GM18909 (cell line): ENCODE data around the gene IMP3.
A peak's percentile ranks its signal among the peaks of the same experiment; 100 is the strongest.
"Not testable (repeated sequence)": the region's sequence is repeated elsewhere in the genome, so short reads cannot be mapped to it uniquely, and the experiment has no call there.

ENCODE experiments used
- ATAC-seq: cut with Tn5 transposase; IDR thresholded peaks from one replicate; pipeline ENCODE4 v1.9.1; 2021; ENCODE audit warnings: mild to moderate bottlenecking; ENCODE audit not compliant: unreplicated experiment, poor library complexity

The IMP3 gene

DNA sequence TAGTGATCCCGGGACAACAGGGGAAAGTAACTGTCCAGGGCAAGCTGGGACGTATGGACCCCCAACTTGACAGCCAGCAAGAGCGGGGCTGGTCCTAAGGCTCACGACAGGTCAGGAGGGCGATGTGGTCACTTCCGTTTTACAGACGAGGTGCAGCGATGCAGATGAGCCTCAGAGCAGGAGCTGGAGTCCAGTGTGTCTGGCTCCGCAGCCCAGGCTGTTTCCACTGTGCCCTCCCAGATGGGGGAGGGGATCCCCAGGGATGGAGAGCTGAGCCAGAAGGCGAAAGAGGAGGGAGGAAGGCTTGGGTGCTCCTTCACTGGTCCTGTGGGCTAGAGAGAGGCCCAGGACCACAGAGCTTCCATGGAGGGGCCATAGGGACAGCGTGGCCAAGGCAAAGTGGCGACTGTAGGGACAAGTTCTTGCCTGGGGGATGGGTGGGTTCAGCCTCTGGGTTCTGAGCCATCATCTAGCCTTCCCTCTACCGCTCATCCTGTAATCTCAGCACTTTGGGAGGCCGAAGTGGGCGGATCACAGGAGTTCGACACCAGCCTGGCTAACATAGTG, 13.4 kb upstream of the IMP3 start:
- ATAC-seq: no peak

DNA sequence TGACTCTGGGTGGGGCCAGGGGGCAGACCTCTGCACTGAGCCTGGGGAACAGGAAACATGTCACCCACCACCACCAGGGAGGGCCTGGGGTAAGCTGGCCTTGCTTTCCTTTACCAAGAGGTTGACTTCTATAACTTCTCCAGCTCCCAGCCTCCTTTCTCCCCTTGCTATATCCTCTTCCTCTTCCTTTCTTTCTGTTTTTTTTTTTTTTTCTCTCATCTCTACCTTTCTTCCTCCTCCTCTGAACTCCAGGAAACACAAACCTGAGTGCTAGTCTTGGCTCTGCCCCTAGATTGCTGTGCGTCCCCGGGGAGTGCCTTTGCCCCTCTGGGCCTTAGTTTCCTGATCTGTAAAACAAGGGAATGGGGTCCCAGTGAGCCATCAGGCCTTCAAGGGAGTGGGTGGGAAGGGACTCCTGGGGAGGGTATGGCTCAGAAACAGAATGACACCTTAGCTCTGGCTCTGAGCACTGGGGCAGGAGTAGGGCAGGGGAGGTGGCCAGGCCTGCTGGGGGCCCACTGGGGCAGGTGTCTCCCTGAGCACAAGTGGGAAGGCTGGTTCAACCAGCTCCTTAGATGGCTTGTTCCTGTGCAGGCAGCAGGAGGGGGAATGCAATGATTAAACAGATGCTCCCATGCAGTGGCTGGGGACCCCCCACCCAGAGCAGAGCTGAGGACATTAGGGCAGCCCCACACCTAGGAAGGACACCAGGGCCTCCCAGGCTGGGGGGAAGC, 12.0 kb upstream of the IMP3 start:
- ATAC-seq: no peak

DNA sequence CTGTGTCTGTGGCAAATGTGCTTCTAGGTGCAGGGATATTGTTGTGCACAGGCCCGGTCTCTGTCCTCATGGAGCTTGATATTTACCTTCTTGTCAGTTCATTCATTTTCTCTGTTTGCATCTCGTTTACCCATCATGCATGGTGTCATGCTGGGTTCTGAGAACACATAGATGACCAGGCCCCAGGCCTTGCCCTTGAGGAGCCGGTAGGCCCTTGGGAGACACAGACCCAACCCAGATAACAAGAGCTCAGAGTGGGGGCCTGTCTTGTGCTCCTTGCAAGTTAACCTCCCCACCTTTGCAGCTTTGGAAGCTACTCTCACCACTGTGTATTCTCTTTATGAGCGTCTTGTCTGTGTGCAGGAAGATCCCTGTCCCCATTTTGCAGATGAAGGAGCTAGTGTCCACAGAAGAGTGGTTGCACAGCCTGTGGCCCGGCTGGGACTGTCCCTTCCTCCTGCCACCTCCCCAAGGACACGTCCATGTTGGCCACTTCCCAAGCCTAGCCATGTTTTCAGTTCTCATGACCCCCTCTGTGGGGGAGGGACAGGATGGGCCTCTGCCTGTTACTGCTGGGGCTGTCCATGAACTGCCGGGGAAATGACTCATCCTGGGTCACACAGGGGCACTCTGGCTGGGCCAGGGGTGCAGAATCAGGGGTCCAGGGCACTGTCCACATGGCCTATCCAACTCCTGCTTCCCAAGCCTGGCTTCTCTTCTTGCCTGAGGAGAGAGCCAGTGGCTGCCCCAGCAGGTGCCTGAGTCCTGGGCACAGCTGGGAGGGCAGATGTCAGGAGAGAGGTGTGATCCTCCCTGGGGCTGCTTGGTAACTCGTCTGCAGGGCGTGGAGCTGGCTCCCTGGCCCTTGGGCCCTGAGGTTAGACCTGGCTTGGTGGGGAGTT, 11.1 kb upstream of the IMP3 start:
- ATAC-seq: no peak

DNA sequence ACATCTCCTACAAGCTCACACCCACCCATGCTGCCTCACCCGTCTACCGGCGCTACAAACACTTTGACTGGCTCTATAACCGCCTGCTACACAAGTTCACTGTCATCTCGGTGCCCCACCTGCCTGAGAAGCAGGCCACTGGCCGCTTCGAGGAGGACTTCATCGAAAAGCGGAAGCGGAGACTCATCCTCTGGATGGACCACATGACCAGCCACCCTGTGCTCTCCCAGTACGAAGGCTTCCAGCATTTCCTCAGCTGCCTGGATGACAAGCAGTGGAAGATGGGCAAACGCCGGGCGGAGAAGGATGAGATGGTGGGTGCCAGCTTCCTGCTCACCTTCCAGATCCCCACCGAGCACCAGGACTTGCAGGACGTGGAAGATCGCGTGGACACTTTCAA, 9.8 kb upstream of the IMP3 start:
- no peak for ATAC-seq

DNA sequence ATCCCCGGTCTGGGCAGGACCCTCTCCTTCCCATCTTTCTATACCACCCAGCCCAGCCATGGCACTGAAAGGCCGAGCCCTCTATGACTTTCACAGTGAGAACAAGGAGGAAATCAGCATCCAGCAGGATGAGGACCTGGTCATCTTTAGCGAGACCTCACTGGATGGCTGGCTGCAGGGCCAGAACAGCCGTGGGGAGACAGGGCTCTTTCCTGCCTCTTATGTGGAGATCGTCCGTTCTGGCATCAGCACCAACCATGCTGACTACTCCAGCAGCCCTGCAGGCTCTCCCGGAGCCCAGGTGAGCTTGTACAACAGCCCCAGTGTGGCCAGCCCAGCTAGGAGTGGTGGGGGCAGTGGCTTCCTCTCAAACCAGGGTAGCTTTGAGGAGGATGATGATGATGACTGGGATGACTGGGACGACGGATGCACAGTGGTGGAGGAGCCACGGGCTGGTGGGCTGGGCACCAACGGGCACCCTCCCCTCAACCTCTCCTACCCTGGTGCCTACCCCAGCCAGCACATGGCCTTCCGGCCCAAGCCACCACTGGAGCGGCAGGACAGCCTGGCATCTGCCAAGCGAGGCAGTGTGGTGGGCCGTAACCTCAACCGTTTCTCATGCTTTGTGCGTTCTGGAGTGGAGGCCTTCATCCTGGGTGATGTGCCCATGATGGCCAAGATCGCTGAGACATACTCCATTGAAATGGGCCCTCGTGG, 9.2 kb upstream of the IMP3 start:
- ATAC-seq: no peak

GRCh38 chr15:75648156-75649000, 8.4 kb upstream of the IMP3 start:
- no peak for ATAC-seq

GRCh38 chr15:75647370-75648155, 7.5 kb upstream of the IMP3 start, which contains the start of gene SNX33:
TSS of gene SNX33 (plus strand) at chr15:75647912. CDS start at chr15:75649103, 1,191 bp downstream.
- ATAC-seq: no peak

DNA sequence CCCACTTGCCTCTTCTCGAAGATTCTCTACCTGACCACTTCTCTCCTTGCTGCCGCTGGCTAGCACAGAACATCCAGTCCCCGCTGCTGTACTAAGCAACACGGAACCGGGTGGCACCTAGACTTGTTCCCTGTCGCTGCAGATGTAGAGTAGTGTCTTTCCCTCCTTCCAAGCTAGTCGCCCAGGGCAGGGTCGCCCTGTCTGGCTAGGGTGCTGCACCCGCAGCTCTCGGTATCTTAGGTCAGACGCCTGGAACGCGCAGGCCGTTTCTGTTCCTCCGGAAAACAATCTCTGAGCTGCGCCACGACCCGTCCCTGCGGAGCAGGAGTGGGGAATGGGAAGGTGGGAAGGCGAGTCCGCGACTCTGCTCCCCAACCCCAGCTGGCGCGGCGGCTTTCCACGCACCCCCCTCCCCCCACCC, 6.9 kb upstream of the IMP3 start:
- ATAC-seq: no peak

GRCh38 chr15:75646112-75646943, 6.3 kb upstream of the IMP3 start:
- ATAC-seq: no peak

DNA sequence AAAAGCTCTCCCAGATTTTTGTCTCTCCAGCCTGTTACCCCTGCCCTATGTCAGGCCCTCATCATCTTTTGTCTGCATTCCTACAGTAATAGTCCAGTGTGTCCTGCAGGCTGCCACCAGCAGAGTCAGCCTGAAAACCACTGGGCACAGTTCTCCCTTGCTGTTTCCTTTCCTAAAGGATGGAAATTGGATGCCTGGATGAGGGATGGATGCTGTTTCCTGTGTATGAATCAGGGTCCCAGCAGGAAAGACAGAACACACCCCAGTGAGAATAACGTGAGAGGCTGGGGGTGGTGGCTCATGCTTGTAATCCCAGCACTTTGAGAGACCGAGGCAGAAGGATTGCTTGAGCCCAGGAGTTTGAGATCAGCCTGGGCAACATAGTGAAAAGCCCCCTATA, 4.4 kb upstream of the IMP3 start:
- no peak for ATAC-seq

- no peak for ATAC-seq
Measured at GRCh38 chr15:75641603-75642002, 1.6 kb upstream of the IMP3 start.

GRCh38 chr15:75641179-75641503, 1.1 kb upstream of the IMP3 start:
- ATAC-seq: no peak

GRCh38 chr15:75640483-75641178, 607 bp upstream of the IMP3 start:
- ATAC-seq: peak; percentile 31

DNA sequence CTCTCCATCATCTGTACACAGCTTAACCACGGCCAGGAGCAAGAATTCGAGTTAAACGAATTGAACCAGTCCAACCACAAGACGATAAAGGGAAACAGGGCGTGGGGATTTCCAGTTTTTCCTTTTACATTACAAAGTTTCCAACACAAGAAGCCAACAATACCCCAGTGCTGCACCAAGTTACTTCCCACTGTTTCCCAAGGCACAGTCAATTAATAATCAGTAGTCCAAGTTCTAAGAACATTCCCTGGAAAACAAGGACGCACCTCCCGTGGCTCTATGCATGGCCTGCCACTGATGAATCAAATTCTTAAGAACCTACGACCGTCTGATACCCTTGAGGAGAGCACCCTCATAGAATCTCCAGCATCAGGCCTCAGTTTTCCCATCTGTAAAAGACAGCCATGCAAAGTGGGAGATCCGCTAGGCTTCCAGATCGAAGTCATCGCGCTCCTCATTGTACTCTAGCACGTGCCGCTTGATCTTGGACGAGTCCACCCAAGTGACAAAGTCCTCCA, 774 bp downstream of the IMP3 start:
- no peak for ATAC-seq

- ATAC-seq: no peak
Measured at GRCh38 chr15:75637245-75638009, 2.6 kb downstream of the IMP3 start.

GRCh38 chr15:75636026-75636425, 4.0 kb downstream of the IMP3 start:
- no peak for ATAC-seq

GRCh38 chr15:75633922-75634321, 6.1 kb downstream of the IMP3 start:
- not testable (repeated sequence) for ATAC-seq
